Chondrocyte (in vitro differentiated cells): ENCODE results near the gene HEXA. TPM values are rescaled to one million over a fixed set of nuclear protein-coding genes. Genes with fewer than 3 reads are reported as not detected.
"Not testable (repeated sequence)": the region's sequence is repeated elsewhere in the genome, so short reads cannot be mapped to it uniquely, and the experiment has no call there.

ENCODE experiments used
- DNase-seq: peaks from one replicate; pipeline ENCODE4 v3.0.0; 2021; ENCODE audit warnings: mixed read lengths, low spot score
- H3K27ac Mint-ChIP-seq: one replicate; pipeline ENCODE4 v1.8.0; 2021; ENCODE audit warnings: mild to moderate bottlenecking, moderate library complexity, mixed read lengths; ENCODE audit not compliant: unreplicated experiment
- H3K27me3 Mint-ChIP-seq: 2 replicates; pipeline ENCODE4 v1.8.0; 2021; ENCODE audit warnings: low read depth, mixed read lengths
- H3K36me3 Mint-ChIP-seq: 2 replicates; pipeline ENCODE4 v1.8.0; 2021; ENCODE audit warnings: low read depth, mixed read lengths
- H3K4me1 Mint-ChIP-seq: 2 replicates; pipeline ENCODE4 v1.8.0; 2021; ENCODE audit warnings: low read depth, mild to moderate bottlenecking, mixed read lengths
- H3K4me3 Mint-ChIP-seq: one replicate; pipeline ENCODE4 v1.8.0; 2021; ENCODE audit warnings: mild to moderate bottlenecking, moderate library complexity, mixed read lengths; ENCODE audit not compliant: unreplicated experiment
- H3K9me3 Mint-ChIP-seq: 2 replicates; pipeline ENCODE4 v1.8.0; 2021; ENCODE audit warnings: low read depth, mixed read lengths
- total RNA-seq: library from RNA; stranded (reverse); gene quantifications from 3 replicates; pipeline ENCODE4 v1.2.1, GENCODE V29; 2021
- TF ChIP-seq, protein P1 (sequence below): fragments of 200-600 bp; sonication (generic); IDR thresholded peaks from 2 replicates; pipeline ENCODE4 v1.5.0; 2021; ENCODE audit warnings: antibody characterized with exemption, mild to moderate bottlenecking, moderate library complexity

Gene HEXA
- total RNA-seq, 1 donor from 2014 or later: 194 TPM

- TF ChIP-seq, protein P1, sequence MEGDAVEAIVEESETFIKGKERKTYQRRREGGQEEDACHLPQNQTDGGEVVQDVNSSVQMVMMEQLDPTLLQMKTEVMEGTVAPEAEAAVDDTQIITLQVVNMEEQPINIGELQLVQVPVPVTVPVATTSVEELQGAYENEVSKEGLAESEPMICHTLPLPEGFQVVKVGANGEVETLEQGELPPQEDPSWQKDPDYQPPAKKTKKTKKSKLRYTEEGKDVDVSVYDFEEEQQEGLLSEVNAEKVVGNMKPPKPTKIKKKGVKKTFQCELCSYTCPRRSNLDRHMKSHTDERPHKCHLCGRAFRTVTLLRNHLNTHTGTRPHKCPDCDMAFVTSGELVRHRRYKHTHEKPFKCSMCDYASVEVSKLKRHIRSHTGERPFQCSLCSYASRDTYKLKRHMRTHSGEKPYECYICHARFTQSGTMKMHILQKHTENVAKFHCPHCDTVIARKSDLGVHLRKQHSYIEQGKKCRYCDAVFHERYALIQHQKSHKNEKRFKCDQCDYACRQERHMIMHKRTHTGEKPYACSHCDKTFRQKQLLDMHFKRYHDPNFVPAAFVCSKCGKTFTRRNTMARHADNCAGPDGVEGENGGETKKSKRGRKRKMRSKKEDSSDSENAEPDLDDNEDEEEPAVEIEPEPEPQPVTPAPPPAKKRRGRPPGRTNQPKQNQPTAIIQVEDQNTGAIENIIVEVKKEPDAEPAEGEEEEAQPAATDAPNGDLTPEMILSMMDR: peak; percentile 52
- Mint-ChIP-seq H3K36me3 (no peaks in the 10 kb centered on the region), H3K27me3 (peaks cover 42% of the 10 kb centered on the region), H3K4me1 (no peaks in the 10 kb centered on the region), H3K27ac (no peak overlapping the region), H3K4me3 (no peak overlapping the region), H3K9me3 (no peaks in the 10 kb centered on the region)
- no peak for DNase-seq
Observed at GRCh38 chr15:72382146-72382545, 6.3 kb upstream of the HEXA start.

GRCh38 chr15:72380743-72381142, 4.9 kb upstream of the HEXA start:
- Mint-ChIP-seq H3K4me3 (no peak overlapping the region), H3K27me3 (peaks cover 39% of the 10 kb centered on the region), H3K36me3 (no peaks in the 10 kb centered on the region), H3K4me1 (peaks cover 9% of the 10 kb centered on the region), H3K9me3 (no peaks in the 10 kb centered on the region), H3K27ac (no peak overlapping the region)
- DNase-seq: no peak
- TF ChIP-seq, protein P1: no peak

DNA sequence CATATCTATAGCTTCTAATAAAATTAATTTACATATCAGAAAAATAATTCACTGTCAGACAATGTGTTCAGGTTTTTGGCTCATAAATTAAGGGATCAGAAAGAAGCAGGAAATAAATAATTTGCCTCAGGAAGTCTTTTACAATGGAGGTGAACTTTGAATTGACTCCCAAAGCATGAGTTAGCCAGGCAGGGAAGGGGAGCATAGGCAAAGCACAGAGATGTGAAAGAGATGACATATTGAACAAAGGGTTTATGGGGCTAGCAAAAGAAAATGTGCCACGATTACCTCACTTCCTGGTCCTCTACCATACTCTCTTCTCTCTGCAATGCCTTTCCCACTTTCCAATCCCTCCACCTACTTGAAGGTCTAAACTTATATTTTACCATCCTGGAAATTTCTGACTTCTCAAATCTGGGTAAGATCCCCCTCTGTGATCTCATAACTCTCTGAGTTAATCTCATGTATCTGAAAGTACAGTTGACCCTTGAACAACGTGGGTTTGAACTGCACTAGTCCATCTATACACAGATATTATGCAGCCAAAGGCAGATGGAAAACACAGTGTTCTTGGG, 4.1 kb upstream of the HEXA start:
- H3K4me1 Mint-ChIP-seq: peaks cover 17% of the 10 kb centered on the region
- H3K27me3 Mint-ChIP-seq: peaks cover 31% of the 10 kb centered on the region
- no peak overlapping the region for H3K27ac Mint-ChIP-seq
- no peak for DNase-seq
- TF ChIP-seq, protein P1: no peak
- H3K4me3 Mint-ChIP-seq: no peak overlapping the region
- no peaks in the 10 kb centered on the region for H3K9me3 Mint-ChIP-seq
- H3K36me3 Mint-ChIP-seq: no peaks in the 10 kb centered on the region

DNA sequence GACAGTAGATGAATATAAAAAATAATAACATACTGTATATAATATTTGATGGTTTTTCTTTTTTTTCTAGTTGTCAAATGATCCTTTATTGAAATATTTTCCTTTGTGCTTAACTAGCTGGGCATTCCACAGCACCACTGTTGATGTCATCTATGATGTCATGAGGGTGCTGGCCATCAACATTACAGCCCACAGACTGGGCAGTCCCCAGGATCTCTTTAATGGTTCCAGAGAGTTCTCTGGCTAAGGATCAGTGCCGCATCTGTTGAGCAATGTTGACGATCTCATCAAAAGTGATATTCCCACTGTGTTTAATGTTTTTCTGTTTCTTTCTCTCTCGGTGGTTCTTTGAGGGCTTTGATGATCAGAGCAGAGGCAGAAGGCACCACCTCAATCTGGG, 3.3 kb upstream of the HEXA start:
- not testable (repeated sequence) for H3K9me3 Mint-ChIP-seq, H3K36me3 Mint-ChIP-seq, DNase-seq, H3K4me3 Mint-ChIP-seq, H3K27ac Mint-ChIP-seq
- H3K27me3 Mint-ChIP-seq: peaks cover 24% of the 10 kb centered on the region
- H3K4me1 Mint-ChIP-seq: peaks cover 25% of the 10 kb centered on the region

DNA sequence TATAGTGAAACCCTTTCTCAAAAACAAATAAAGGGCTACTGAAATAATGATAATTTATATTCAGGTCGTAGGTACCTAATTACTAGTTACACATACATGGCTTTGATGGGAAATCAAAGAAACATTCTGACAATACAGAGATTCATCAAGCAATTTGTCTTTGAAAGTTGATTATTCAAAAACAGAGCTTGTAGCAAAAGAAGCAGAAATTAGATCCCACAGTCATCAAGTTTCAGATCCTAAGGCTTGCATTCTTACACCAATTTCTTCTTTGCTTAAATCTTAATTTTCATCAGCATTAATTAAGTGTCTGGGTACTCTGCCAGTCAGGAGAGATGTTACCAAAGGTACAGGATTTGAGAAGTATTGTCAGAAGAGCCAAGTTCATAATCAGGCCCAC, 1.5 kb upstream of the HEXA start:
- DNase-seq: no peak
- no peaks in the 10 kb centered on the region for H3K9me3 Mint-ChIP-seq
- H3K27me3 Mint-ChIP-seq: peaks cover 11% of the 10 kb centered on the region
- no peak overlapping the region for H3K4me3 Mint-ChIP-seq
- H3K27ac Mint-ChIP-seq: no peak overlapping the region
- H3K36me3 Mint-ChIP-seq: no peaks in the 10 kb centered on the region
- TF ChIP-seq, protein P1: no peak
- H3K4me1 Mint-ChIP-seq: peaks cover 38% of the 10 kb centered on the region

DNA sequence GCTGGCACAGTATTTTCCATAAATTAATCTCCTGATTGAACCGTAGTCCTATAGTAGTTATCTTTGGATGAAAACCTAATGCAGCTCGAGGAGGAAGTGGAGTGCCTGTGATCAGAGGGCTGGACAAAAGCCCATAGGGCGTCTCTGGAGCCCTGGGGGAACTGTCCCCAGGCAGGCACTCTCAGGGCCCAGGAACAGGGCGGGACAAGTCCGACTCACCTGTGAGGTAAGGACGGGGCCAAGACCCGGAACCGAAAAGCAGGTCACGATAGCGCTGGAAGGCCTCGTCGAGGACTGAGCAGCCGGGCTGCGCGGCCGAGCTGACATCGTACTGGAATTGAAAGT, 341 bp downstream of the HEXA start:
- H3K9me3 Mint-ChIP-seq: no peaks in the 10 kb centered on the region

More for the DNA sequence above, 341 bp downstream of the HEXA start:
- TF ChIP-seq, protein P1: no peak
- H3K4me1 Mint-ChIP-seq: peaks cover 38% of the 10 kb centered on the region
- H3K36me3 Mint-ChIP-seq: peaks cover 1% of the 10 kb centered on the region
- H3K27me3 Mint-ChIP-seq: peaks cover 1% of the 10 kb centered on the region
- peak overlapping the region; percentile 83 for H3K4me3 Mint-ChIP-seq
- peak overlapping the region; percentile 98 for H3K27ac Mint-ChIP-seq
- DNase-seq: no peak
